HT-29 (cell line): ENCODE results near the gene WASHC3. TPM values are rescaled to one million over a fixed set of nuclear protein-coding genes. Genes with fewer than 3 reads are reported as not detected.
"Not testable (repeated sequence)": the region's sequence is repeated elsewhere in the genome, so short reads cannot be mapped to it uniquely, and the experiment has no call there.

Source experiments
- DNase-seq: peaks from one replicate; pipeline ENCODE4 v3.0.0-alpha.2; 2015; ENCODE audit warnings: low spot score
- total RNA-seq: library from RNA; depleted of rRNA; stranded (reverse); fragments of >200 nt; shearing (Covaris generic); gene quantifications from 2 replicates; pipeline ENCODE4 v1.2.3, GENCODE V29; 2014

WASHC3 gene
- total RNA-seq, 1 experiment from 2014 or later = 19.3 TPM

DNA sequence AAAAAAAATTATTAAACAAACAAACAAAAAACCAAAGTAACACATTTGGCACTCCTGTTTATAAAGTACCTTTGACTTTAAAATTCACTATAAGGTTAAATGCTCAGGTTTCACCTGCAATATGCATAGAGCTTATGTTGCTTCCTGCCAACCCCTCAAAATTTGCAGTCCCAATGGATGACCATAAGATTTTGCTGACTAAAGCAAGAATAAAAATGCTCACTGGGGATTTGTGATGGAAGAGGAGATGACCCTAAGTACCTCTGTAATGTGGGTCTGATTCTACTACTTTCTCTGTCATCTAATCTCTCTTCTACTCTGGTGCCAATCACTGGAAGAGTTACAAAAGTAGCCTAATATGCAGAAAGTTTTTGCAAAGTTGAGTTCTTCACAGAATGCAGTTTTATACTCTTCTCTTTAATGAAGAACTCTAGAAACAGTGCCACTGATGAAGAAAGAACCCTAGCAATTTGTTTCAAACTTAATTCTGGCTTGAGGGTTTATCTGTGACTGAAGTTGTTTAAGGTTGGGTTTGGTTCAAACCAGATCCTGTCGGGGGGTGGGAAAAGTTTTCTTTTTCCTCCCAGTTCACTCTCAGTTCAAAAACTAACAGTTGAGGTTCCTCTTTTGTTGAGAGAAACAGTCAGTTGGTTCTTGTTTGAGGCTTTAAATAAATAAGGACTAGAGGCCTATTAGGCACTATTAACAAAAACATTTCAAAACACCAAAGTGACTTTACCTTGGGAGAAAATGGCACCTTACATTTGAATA lies 10.9 kb downstream of the WASHC3 start:
- DNase-seq = no peak

DNA sequence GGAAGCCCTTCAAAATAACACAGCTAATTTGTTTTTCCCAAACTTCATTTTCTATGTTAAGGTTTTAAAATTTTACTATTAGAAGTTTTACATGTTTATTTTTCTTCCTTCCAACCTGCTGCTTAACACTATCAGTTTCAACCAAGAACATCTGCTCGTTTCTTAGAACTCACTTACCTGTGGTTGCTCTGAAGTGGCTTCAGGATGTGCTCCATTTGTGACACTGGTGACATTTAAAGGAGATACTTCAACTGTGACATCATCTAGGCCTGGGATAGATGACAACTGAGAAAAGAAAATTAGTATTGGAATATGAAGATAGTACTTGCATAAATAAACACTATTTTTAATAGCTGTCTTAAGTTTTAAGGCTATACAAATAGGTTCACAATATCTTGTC lies 17.9 kb downstream of the WASHC3 start:
- no peak for DNase-seq

DNA sequence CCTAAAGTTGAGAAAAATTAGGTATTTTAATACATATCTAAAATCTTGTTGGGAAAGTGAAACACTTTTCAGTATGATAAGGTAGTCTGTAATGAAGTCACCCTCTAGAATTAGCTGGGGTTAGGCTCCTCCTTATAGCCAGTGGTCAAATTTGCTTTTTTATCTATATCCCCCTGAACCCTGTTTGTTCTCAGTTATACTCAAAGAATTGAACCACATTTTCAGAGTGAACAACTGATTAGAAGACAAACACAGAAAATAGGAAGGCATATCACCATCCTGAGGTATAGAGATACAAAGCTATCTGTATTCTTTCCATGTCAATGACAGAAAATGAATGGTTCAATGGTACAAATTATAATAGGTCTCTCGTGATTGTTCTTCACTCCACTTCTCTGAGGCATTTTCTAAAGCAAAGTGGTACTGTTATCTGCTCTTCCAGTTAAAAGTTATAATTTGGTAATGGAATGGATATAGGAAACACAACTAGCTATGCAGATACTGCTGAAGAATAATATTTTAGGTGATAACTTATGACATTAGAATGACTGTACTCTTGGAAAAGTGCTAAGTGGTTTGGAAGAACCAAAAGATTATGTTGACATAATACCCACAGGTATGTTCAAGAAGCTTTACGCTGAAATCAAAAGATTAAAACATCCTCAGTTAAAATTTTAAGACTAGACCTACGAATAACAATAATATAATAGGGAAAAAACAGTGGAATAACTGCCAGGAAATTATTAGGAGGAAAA lies 27.6 kb downstream of the WASHC3 start:
- no peak for DNase-seq

DNA sequence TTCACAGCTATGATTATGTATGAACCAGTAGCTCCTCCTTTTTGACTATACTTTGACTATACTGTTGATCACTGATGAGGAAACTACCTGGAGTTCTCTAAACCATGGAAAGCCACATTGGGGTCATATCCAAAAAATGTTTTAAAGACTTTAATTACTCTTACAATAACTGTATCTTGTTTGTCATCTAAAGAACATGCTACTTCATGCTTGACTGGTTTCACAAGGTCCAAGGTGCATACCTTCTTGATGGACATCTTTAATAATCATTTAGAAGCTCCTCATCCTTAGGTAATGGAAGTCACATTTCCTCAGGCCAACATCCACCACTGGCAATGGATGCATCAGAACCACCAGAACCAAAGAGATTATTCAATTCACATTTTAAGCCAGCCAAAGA lies 29.9 kb downstream of the WASHC3 start:
- peak; percentile 2 for DNase-seq

DNA sequence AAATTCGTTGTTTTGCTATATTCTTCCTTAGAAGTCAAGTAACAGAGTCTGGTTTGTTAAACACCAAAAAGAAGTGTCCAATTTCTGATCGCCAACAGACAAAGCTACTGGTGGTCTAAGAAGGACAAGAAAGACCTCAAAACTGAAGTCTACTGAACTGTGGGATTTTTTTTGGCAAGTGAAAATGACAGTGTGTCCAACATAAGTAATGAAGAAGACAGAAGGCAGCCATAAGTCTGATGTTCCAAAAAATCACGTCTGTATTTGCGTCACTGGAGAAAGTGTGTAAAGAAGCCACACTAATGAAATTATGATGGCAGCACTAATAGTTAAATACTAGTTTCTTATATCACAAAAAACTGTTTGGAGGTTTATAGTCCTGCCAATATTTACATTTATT lies 32.6 kb downstream of the WASHC3 start:
- no peak for DNase-seq

DNA sequence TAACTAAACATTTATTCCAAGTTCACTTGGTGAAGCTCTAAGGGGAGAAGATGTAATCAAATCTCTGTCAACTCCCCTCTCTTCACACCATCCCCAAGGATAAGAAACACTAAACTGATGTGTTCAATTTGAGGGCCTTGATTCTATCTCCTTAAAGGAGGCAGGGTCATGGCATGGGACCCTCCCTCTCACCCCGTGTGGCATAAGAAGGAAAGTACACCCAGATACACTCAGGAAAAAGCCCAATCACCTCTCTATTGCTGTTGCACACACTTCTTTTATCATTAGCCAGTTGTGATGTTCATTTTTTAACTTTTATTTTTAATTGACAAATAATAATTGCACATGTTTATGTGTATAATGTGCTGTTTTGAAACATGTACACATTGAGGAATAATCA lies 35.1 kb downstream of the WASHC3 start:
- no peak for DNase-seq

DNA sequence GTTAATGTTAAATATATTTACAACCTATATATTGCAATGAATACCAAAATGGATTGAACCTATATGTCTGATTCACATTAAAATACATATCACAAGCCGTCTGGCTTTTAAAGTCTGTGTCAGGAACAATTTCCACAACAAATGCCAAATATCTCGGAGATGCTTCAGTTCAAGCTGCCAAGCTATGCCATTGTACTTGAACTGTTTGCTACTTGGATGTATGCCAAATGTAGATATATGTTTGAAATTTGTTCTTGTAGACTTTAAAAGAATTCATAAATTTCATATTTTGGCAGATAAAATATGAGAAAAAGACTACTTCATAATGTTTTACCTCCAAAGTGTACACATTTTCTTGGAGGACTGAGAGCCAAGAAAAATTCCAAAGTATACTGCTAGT lies 37.0 kb downstream of the WASHC3 start:
- DNase-seq = no peak

DNA sequence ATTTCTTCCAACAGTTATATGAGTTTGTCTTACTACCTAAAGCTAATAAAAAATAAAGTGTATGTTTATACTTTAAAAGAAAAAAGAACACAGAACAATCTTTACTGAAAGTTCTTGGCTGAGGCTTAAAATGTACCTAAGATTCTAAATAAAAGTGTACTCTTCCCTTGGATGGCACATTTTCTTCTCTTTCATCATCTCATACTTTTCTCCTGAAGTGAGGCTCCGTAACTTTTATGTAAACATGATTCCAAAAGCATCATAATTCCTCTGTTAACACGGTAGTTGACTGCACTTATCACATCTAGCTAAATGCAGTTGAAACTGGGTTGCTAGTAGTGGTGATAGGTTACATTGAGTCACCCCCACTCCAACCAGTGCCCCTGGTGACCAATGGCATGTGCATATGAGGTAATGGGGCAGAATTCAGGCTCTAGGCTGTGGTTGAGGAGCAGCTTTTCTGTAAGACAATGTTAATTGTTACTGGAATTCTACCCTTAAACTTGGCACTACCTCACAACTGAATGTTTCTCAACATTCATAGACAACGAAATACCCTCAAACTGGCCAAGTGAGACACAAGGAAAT lies 38.4 kb downstream of the WASHC3 start:
- no peak for DNase-seq

DNA sequence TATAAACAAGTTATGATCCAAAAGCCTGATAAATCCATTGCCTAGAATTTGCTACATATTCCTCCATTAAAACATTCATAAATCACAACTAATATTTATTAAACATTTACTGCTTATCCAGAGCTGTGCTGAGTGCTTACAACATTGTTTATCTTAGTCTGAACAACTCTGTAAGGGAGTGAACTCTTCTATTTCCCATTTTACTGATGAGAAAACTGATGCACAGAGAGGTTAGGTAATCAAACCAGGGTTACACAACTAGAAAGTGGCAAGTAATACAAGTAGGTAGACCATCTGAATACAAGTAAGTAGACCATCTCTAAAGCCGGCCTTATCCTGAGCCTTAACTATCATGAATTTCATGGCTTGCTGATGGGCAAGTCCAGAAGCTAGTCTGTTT lies 39.5 kb downstream of the WASHC3 start:
- DNase-seq = no peak

DNA sequence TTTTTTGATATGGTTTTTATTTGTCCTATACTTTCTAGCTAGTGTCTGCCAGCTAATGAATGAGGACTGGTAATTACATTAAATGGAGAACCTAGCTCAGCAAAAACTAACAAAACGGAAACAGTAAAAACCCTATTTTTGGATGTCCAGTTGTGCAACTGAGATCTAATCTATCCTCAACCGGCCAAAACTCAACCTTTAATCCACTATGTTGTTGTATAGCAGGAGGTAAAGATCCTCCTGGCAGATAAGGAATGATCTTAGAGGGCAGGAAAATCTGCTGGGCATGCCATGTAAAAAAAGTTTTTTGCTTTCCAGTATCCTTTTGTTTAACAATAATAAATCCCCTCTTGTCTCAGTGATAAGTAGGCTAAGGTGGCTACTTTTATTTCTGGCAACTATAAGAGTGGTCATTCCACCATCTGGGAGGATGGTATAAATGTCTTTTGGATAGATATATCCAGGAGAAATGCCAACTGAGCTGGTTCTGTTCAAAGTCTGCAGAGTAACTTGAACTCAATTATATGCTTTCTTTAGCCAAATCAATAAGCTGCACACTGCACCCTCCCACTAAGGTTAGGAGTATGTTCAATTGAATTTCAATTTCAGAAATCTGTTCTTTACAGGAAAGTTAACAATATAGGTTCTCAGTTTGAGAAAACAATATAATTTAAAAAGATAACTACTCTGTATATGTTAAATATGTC lies 40.1 kb downstream of the WASHC3 start:
- peak; percentile 3 for DNase-seq

DNA sequence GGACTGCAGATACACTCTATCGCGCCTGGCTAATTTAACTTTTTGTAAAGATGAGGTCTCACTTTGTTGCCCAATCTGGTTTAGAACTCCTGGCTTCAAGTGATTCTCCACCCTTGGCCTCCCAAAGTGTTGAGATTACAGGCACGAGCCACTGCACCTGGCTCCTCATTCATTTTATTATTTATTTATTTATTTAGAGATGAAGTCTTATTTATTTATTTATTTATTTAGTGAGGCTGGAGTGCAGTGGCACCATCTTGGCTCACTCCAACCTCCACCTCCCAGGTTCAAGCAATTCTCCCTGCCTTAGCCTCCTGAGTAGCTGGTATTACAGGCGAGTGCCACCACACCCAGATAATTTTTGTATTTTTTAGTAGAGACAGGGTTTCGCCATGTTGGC lies 43.2 kb downstream of the WASHC3 start:
- not testable (repeated sequence) for DNase-seq

DNA sequence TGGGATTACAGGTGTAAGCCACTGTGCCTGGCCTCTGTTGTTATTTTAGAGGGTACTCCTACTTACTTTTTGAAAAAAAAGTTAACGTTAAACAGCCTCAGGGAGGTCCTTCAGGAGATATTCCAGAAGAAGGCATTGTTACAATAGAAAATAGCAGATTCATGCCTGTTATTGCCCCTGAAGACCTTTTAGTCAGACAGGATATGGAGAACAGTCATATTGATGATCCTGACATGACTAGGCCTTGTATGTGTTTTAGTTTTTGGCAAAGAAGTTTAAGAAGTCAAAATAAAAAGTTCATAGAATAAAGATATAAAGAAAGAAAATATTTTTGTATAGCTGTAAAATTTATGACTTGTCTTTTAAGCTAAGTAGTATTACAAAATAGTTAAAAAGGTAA lies 45.3 kb downstream of the WASHC3 start:
- DNase-seq = no peak

DNA sequence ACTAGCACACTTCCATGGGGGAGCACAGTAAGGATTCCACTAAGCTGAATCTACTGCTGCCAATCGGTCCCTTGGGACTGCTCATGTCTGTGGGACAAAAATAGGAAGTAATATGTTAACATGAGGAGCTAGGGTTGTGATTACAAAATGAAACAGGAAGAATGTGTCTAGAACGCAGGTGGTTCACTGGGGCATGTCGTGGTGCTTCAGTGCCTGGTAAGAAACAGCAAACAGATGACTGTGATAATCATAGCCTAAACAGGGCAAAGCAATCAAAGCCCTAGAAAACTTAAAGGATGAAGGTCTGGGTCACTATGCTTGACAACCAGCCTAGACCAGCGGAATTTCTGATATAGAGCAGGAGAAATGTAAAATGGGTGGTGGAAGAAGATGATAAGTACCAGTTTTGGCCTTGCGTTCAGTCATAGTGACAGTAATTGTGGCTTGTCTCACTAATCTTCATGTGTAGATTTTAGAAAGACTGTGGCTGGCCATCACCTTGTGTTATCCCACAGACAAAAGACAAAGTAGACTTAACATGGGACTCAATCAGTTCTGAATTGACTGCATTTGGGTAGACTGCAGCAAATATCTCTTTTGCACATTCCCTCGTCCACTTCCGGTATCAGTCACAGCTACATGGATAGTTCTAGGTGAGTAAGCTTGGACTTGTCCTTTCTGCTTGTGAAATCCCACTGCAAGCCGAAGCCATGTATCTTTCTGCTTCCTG lies 51.4 kb downstream of the WASHC3 start:
- DNase-seq = no peak

DNA sequence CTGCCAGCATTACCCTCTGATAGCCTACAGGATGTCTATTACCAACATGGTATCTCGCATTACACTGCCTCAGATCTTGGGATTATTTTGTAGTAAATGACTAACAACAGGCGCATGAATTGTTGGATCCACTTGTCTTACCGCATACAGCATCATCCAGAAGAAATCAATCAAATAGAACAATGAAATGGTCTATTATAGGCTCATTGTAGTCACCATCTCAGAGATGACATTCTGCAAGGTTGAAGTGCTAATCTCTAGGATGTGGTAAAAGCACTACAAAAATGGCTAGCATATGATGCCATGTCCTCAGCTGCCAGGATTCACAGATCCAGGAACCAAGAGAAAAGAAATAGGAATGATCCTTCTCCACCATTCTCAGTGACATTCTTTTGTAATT lies 52.0 kb downstream of the WASHC3 start:
- DNase-seq = no peak

DNA sequence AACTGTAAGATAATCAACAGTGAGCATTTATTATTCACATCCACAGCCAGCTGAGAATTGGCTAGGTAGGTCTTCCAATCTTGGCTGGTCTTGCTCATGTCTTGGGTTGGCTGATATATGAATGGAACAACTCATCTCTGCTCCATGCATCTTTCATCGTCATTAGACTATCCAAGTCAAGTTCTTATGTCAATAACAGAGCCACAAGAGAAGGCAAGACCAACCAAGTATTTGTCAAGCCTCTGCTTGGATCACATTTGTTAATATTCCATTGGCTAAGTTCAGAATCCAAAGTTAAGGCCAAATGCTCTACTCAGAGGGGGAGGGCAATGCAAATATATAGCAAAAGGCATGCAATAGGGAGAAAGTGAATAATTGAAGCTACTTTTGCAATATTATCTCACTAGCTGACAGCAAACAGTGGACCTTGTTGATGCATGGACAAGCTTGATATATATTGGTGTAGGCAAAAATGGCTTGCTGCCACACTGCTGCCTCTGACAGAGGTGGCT lies 53.1 kb downstream of the WASHC3 start:
- DNase-seq = no peak

DNA sequence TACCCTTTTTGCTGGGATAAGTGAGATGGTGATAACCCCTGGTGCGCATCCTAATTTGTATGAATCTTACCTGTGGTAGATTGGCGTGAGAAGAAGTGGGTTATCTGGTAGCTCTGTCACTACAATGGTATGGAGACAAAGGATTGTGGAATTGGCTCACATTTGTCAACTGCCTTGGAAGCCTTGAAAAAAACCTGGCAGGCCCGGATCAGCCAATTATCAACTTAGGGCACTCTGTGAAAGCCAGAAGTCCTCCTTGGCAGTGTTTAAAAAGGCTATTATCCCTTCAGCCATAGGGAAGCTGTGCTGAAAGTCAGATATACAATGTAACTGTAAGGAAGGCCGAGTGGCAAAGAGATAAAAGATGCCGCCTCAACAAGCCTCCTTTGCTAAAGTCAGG lies 56.5 kb downstream of the WASHC3 start:
- no peak for DNase-seq

DNA sequence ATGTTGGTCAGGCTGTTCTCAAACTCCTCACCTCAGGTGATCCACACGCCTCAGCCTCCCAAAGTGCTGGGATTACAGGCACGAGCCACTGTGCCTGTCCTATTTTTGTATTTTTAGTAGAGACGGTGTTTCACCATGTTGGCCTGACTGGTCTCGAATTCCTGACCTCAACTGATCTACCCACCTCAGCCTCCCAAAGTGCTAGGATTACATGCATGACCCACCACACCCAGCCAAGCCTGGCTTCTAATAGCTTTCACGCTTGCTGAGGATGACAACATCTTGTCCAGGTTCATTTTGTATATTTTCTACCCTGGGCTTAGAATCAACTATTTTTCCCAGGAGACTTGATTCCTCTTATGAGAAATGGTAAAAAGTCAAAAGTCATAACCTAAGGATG lies 64.7 kb downstream of the WASHC3 start:
- DNase-seq = no peak

DNA sequence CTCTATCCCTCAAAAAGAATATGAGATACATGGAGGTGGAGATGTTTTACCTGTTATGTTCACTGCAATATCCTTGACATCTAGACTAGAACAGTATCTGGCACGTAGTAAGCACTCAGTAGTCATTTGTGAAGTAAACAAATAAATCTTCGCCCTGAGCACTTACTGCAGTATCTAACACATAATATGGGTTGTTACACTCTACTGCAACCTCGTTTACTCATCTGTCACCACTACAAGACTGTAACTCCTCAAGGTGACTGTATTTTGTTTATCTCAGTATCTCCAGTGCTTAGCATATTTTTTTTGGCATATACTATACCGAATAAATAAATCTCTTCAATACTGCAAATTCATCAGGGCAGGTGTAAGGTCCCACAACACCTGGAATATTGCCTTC lies 66.1 kb downstream of the WASHC3 start:
- no peak for DNase-seq

DNA sequence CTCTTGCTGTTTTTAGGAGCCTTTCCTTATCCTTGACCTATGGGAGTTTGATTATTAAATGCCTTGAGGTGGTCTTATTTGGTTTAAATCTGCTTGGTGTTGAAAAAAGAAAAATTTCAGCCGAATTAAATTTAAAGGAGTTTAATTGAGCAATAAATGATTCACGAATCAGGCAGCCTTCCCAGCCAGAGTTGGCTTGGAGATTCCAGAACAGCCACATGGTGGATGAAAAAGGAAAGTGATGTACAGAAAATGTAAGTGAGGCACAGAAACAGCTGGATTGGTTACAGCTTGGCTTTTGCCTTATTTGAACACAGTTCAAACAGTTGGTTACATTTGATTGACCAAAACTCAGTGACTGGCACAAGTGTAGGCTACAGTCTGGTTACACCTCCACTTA lies 69.7 kb downstream of the WASHC3 start:
- DNase-seq = no peak

DNA sequence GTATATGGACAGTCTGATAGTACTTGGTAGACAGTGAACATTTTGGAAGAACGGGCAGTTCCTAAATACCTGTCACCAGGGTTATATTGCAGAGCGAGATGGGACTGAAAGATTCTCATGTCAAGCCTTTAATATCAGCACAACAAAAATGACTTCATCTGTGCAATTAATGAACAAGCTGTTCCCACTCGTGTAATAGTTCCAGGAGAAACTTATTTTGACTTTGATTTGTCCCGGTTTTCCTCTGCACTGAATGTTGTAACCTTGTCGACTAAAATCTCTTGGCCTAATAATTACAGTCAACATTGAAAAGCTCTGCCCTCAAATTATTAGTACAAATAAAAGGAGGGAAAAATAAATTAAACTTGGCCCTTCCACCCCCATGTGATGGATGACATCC lies 79.5 kb downstream of the WASHC3 start:
- DNase-seq = no peak

DNA sequence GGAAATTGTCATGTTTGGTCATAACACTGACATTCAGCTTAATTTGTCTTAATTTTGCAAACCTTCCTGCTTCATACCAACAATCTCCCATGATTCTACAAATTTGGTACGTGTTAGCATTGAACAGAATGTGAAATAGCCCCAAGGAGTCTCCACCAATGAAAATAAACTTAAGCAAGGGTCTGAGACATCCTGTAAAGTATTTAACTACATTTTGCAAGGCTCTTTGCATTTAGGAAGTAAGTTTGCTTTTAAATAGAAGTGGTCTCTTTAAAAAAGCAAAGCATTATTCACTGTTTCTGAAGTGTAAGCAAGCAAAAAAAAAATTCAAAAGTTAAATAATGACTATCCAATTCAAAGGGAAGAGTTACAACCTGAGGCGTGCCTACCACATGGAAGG lies 79.9 kb downstream of the WASHC3 start:
- DNase-seq = no peak
